ENCODE measurements around the gene TMEM120A. TPM values are rescaled to one million over a fixed set of nuclear protein-coding genes. Genes with fewer than 3 reads are reported as not detected.

TMEM120A gene
- total and polyA plus RNA-seq, 12 donors: 132 to 220 (median 152) TPM

GRCh38 chr7:75998038-75998437, 3.6 kb upstream of the TMEM120A start:
- 97 to 100% methylated on average over 1 of the region's 1 CpG for WGBS, 2 donors

DNA sequence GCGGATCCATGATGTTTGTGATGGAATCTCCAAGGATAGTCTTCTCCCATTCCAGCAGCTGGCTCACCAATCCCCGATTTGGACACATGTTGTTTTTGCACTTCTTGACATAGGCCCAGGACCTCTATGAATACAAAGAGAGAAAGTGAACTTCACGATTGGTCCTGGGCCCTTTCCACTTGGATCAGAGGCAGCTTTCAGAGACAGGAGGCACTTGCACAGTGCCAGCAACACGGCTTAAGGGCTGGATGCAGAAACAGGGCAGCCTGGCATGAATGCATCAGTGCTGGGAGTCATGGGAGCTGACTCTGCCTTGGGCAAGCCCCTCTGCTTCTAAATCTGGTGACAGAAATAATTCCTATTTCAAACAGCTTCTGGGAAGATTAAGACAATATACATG, 2.1 kb upstream of the TMEM120A start:
- peaks cover 14 to 48% (median 28%) of the 10 kb centered on the region in 9 donors for H3K4me1 ChIP-seq
- intact Hi-C loops (cut with DNase I): loop anchor here in 1 of 10 donors (5.0 kb wide), 1 partner anchor 79 kb away; the partner anchor contains the start of gene POR
- no peak overlapping the region for H3K4me3 ChIP-seq
- DNase-seq: no peak
- no peak for ATAC-seq
- H3K9me3 ChIP-seq: no peaks in the 10 kb centered on the region
- 76 to 86% methylated on average over 4 of the region's 4 CpGs for WGBS, 2 donors
- H3K27me3 ChIP-seq: no peaks in the 10 kb centered on the region
- no peak for TF ChIP-seq CTCF (IDR thresholded peaks at IDR 0.05)
- peak overlapping the region in 3 of 10 donors; percentile 58 to 99 (median 96) for H3K27ac ChIP-seq
- peaks cover 0 to 29% (median 0%) of the 10 kb centered on the region in 9 donors for H3K36me3 ChIP-seq

More at GRCh38 chr7:75998038-75998437, 3.6 kb upstream of the TMEM120A start:
- no peak for DNase-seq
- Histone ChIP-seq H3K4me1 (peaks cover 12 to 40% (median 15%) of the 10 kb centered on the region in 9 donors), H3K4me3 (no peak overlapping the region), H3K27ac (peak overlapping the region in 1 of 10 donors; percentile 51), H3K27me3 (no peaks in the 10 kb centered on the region), H3K9me3 (no peaks in the 10 kb centered on the region), H3K36me3 (peaks cover 0 to 42% (median 4%) of the 10 kb centered on the region in 9 donors)
- TF ChIP-seq CTCF (IDR thresholded peaks at IDR 0.05): no peak
- intact Hi-C loops (cut with DNase I): loop anchor here in 1 of 10 donors (5.0 kb wide), 1 partner anchor 81 kb away; the partner anchor contains the start of gene POR
- ATAC-seq: no peak

DNA sequence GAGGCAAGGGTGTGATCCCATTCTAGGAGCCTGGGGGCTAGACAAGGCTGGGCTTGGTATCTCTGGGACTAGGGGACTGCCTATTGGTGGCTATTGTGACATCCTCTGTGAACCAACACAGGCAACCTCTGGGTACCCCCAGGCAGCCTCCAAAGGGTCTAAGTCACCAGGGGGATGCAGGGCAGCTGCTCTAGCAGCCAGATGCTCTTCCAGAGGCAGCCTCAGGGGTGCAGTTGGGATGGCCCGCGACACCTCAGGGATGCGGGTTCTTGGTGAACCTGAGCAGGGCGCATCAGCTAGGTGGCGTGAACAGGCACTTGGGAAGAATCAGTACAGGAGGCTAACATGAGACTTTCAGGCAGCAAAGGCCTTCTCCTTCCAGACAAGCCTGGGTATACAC, 1.6 kb upstream of the TMEM120A start:
- no peak for DNase-seq
- Histone ChIP-seq H3K9me3 (no peaks in the 10 kb centered on the region), H3K4me3 (no peak overlapping the region), H3K4me1 (peaks cover 14 to 50% (median 31%) of the 10 kb centered on the region in 9 donors), H3K27me3 (no peaks in the 10 kb centered on the region), H3K27ac (peak overlapping the region in 3 of 10 donors; percentile 90 to 99 (median 96)), H3K36me3 (peaks cover 0 to 25% (median 0%) of the 10 kb centered on the region in 9 donors)
- no peak for TF ChIP-seq CTCF (IDR thresholded peaks at IDR 0.05)
- ATAC-seq: no peak
- WGBS, 2 donors: 97 to 100% methylated on average over 5 of the region's 5 CpGs
- intact Hi-C loops (cut with DNase I): loop anchor here in 1 of 10 donors (5.0 kb wide), 1 partner anchor 79 kb away; the partner anchor contains the start of gene POR

- H3K36me3 ChIP-seq: peaks cover 0 to 16% (median 0%) of the 10 kb centered on the region in 9 donors
- peak in 1 of 2 donors; percentile 39 for DNase-seq
- peak overlapping the region in 9 of 10 donors; percentile 64 to 98 (median 82) for H3K4me3 ChIP-seq
- no peak for TF ChIP-seq CTCF (IDR thresholded peaks at IDR 0.05)
- intact Hi-C loops (cut with DNase I): loop anchor here in 1 of 10 donors (5.0 kb wide), 1 partner anchor 78 kb away; the partner anchor contains the start of gene POR
- no peaks in the 10 kb centered on the region for H3K27me3 ChIP-seq
- no peaks in the 10 kb centered on the region for H3K9me3 ChIP-seq
- 30 to 48% methylated on average over 11 of the region's 11 CpGs for WGBS, 2 donors
- peak in 6 of 8 donors; percentile 1 to 10 (median 3) for ATAC-seq
- H3K4me1 ChIP-seq: peaks cover 17 to 55% (median 41%) of the 10 kb centered on the region in 9 donors
- peak overlapping the region; percentile 90 to 99 (median 97) for H3K27ac ChIP-seq
These were observed 667 bp upstream of the TMEM120A start for GRCh38 chr7:75995052-75995471.

All from heart right ventricle (tissue), 16 donors.